PC-3 (cell line): ENCODE measurements around the gene ZNF831. TPM values are rescaled to one million over a fixed set of nuclear protein-coding genes. Genes with fewer than 3 reads are reported as not detected.

Experiments
- ATAC-seq: fragments of 200-7000 bp; cut with Tn5 transposase; 2 replicates; pipeline ENCODE4 v1.9.1; 2020; ENCODE audit warnings: mild to moderate bottlenecking, moderate library complexity
- BruUV-seq: library from RNA; stranded (reverse); fragments of 400-500 nt; replicated peaks from 2 replicates; lab custom pipeline; 2021; lab: Mats Ljungman, UMichigan
- CTCF ChIA-PET: fragments of 300-600 bp; sonication (Branson Sonifier 250); formaldehyde crosslinking; loops from one replicate; lab custom pipeline; 2022; ENCODE audit warnings: antibody characterized with exemption; lab: Charles Lee
- POLR2A ChIA-PET: fragments of 300-600 bp; sonication (Branson Sonifier 250); formaldehyde crosslinking; loops from one replicate; lab custom pipeline; 2022; ENCODE audit warnings: antibody characterized with exemption; ENCODE audit not compliant: unreplicated experiment; lab: Charles Lee
- DNase-seq: peaks from one replicate; pipeline ENCODE4 v3.0.0-alpha.2; 2015
- H2AFZ ChIP-seq: fragments of 300-600 bp; sonication (generic); 2 replicates; pipeline ENCODE4 v1.6.0; 2016; ENCODE audit warnings: antibody characterized with exemption, low read length
- H3F3A ChIP-seq: fragments of 300-600 bp; sonication (generic); one replicate; pipeline ENCODE4 v1.6.0; 2017; ENCODE audit warnings: antibody characterized with exemption, low read length, control low read depth, mild to moderate bottlenecking; ENCODE audit not compliant: unreplicated experiment
- H3K27ac ChIP-seq: fragments of 300-600 bp; sonication (generic); 2 replicates; pipeline ENCODE4 v1.5.1; 2016; ENCODE audit warnings: mild to moderate bottlenecking, low read length
- H3K27me3 ChIP-seq: fragments of 300-600 bp; sonication (generic); 2 replicates; pipeline ENCODE4 v1.6.1; 2016; ENCODE audit warnings: low read length, mixed read lengths
- H3K36me3 ChIP-seq: fragments of 300-600 bp; sonication (generic); 2 replicates; pipeline ENCODE4 v1.6.1; 2016; ENCODE audit warnings: low read depth, mixed run types, low read length, mixed read lengths
- H3K4me1 ChIP-seq: fragments of 300-600 bp; sonication (generic); 2 replicates; pipeline ENCODE4 v1.5.1; 2016; ENCODE audit warnings: low read length; ENCODE audit not compliant: insufficient read depth
- H3K4me2 ChIP-seq: fragments of 300-600 bp; sonication (generic); 2 replicates; pipeline ENCODE4 v1.6.0; 2016; ENCODE audit warnings: low read length
- H3K4me3 ChIP-seq: fragments of 300-600 bp; sonication (generic); 2 replicates; pipeline ENCODE4 v1.5.1; 2016; ENCODE audit warnings: mild to moderate bottlenecking, low read length, mixed read lengths
- H3K79me2 ChIP-seq: fragments of 300-600 bp; sonication (generic); 2 replicates; pipeline ENCODE4 v1.6.1; 2017; ENCODE audit warnings: low read length, mixed read lengths
- H3K9ac ChIP-seq: fragments of 300-600 bp; sonication (generic); 2 replicates; pipeline ENCODE4 v1.6.0; 2016; ENCODE audit warnings: mild to moderate bottlenecking, low read length
- H3K9me2 ChIP-seq: fragments of 300-600 bp; sonication (generic); replicated peaks from 2 replicates; pipeline ENCODE4 v1.6.1; 2016; ENCODE audit warnings: mixed run types, low read length, mixed read lengths
- H3K9me3 ChIP-seq: fragments of 300-600 bp; sonication (generic); 2 replicates; pipeline ENCODE4 v1.6.1; 2016; ENCODE audit warnings: low read length, mixed read lengths
- H4K20me1 ChIP-seq: fragments of 300-600 bp; sonication (generic); 2 replicates; pipeline ENCODE4 v1.6.1; 2016; ENCODE audit warnings: low read length, mixed read lengths
- CTCF ChIP-seq: fragments of 300-600 bp; sonication (generic); conservative IDR thresholded peaks from 2 replicates; pipeline ENCODE4 v1.5.1; 2017; ENCODE audit warnings: antibody characterized with exemption, low read depth, mild to moderate bottlenecking, low read length
- EZH2 ChIP-seq: fragments of 300-600 bp; sonication (generic); IDR thresholded peaks from one replicate; pipeline ENCODE4 v1.6.1; 2017; ENCODE audit warnings: antibody characterized with exemption, mild to moderate bottlenecking, low read length; ENCODE audit not compliant: unreplicated experiment
- EZH2phosphoT487 ChIP-seq: fragments of 300-600 bp; sonication (generic); IDR thresholded peaks from 2 replicates; pipeline ENCODE4 v1.6.1; 2018; ENCODE audit warnings: mild to moderate bottlenecking, antibody characterized with exemption, low read length, borderline replicate concordance
- intact Hi-C: fragments of 100-400 bp; cut with micrococcal nuclease; formaldehyde crosslinking; loops from 2 replicates; pipeline ENCODE4 v1.9.0; 2023
- total RNA-seq: library from RNA; depleted of rRNA; stranded (reverse); fragments of >200 nt; gene quantifications from 2 replicates; pipeline ENCODE4 v1.2.3, GENCODE V29; 2014

Gene ZNF831
- total RNA-seq, 1 experiment from 2014 or later: not detected

GRCh38 chr20:59165396-59165795, 1.8 kb downstream of the ZNF831 start:
- H3K4me1 ChIP-seq: no peaks in the 10 kb centered on the region
- no peaks in the 10 kb centered on the region for H3K9me2 ChIP-seq
- H3K36me3 ChIP-seq: no peaks in the 10 kb centered on the region
- BruUV-seq: no TSS peak
- intact Hi-C loops: no loop called here
- DNase-seq (no peak), ATAC-seq (no peak)
- POLR2A ChIA-PET: no interaction called here
- H3K79me2 ChIP-seq: no peaks in the 10 kb centered on the region
- no peaks in the 10 kb centered on the region for H4K20me1 ChIP-seq
- H2AFZ ChIP-seq: no peak overlapping the region
- CTCF ChIA-PET: no interaction called here
- H3K4me3 ChIP-seq: no peak overlapping the region
- no peak overlapping the region for H3K27ac ChIP-seq
- TF ChIP-seq EZH2phosphoT487: no peak
- TF ChIP-seq CTCF: no peak
- TF ChIP-seq EZH2: no peak
- peaks cover 77% of the 10 kb centered on the region for H3K27me3 ChIP-seq
- H3K9ac ChIP-seq: no peak overlapping the region
- no peaks in the 10 kb centered on the region for H3F3A ChIP-seq
- H3K9me3 ChIP-seq: no peaks in the 10 kb centered on the region
- no peak overlapping the region for H3K4me2 ChIP-seq

GRCh38 chr20:59165891-59166709, 2.5 kb downstream of the ZNF831 start:
- Histone ChIP-seq H3K9me3 (no peaks in the 10 kb centered on the region), H3K9me2 (no peaks in the 10 kb centered on the region), H4K20me1 (no peaks in the 10 kb centered on the region), H3F3A (no peaks in the 10 kb centered on the region), H3K27ac (no peak overlapping the region), H3K79me2 (no peaks in the 10 kb centered on the region), H3K36me3 (no peaks in the 10 kb centered on the region), H2AFZ (no peak overlapping the region), H3K9ac (no peak overlapping the region), H3K4me3 (no peak overlapping the region), H3K4me1 (no peaks in the 10 kb centered on the region), H3K4me2 (no peak overlapping the region), H3K27me3 (peaks cover 77% of the 10 kb centered on the region)
- DNase-seq: no peak
- no TSS peak for BruUV-seq
- intact Hi-C loops: no loop called here
- TF ChIP-seq EZH2 (no peak), CTCF (no peak), EZH2phosphoT487 (no peak)
- ATAC-seq: no peak
- ChIA-PET CTCF (no interaction called here), POLR2A (no interaction called here)
